SW480 (cell line): ENCODE results near the gene PRPF40B.
"Not testable (repeated sequence)": the region's sequence is repeated elsewhere in the genome, so short reads cannot be mapped to it uniquely, and the experiment has no call there.

Experiments used
- DNase-seq: peaks from one replicate; pipeline ENCODE4 v3.0.0-alpha.2; 2016; ENCODE audit warnings: low spot score

PRPF40B gene

GRCh38 chr12:49609059-49609874 lies 14.1 kb upstream of the PRPF40B start:
- no peak for DNase-seq

- no peak for DNase-seq
Measured at GRCh38 chr12:49609875-49610154, 13.5 kb upstream of the PRPF40B start.

- not testable (repeated sequence) for DNase-seq
Measured at GRCh38 chr12:49610785-49611184, 12.6 kb upstream of the PRPF40B start.

GRCh38 chr12:49612210-49612609 lies 11.2 kb upstream of the PRPF40B start:
- no peak for DNase-seq

DNA sequence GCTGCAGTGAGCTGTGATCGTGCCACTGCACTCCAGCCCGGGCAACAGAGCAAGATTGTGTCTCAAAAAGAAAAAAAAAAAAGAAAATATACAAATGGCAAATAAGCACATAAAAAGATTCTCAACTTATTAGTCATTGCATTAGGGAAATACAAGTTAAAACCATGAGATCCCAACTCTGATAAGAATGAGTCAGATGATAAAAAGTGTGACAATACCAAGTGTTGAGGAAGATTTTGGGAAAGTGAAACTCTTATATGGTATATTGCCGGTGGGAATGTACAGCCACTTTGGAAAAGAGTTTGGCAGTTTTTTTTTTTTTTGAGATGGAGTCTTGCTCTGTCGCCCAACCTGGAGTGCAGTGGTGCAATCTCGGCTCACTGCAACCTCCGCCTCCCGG lies 7.6 kb upstream of the PRPF40B start:
- DNase-seq, result no peak

DNA sequence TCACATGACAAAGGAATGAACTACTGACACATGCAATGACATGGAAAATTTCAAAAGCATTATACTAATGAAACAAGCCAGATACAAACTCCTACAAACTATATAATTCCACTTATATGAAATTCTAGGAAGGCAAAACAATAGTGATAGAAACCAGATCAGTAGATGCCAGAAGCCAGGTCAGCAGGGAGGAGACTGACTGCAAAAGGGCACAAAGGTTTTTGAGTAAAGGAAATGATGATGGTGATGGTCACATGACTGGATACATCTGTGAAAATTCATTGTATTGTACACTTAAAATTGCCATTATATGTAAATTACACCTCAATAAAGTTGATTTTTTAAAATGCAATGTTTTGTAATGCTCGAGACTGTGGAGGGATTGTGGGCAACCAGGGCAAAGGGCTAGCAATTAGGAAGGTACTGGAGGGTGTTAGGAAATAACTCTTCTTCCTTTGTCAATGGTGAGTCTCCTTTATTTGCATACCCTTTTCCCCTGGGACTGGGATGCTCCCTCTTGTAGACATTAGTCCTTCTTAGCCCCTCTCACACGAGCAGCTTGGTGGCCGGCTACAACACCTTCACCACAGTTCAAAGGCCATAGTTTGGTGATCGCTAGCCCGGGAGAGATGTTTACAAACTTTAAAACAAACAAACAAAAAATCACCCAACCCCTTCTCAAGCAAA lies 6.7 kb upstream of the PRPF40B start:
- no peak for DNase-seq

- no peak for DNase-seq
Measured at GRCh38 chr12:49618576-49618975, 4.8 kb upstream of the PRPF40B start.

DNA sequence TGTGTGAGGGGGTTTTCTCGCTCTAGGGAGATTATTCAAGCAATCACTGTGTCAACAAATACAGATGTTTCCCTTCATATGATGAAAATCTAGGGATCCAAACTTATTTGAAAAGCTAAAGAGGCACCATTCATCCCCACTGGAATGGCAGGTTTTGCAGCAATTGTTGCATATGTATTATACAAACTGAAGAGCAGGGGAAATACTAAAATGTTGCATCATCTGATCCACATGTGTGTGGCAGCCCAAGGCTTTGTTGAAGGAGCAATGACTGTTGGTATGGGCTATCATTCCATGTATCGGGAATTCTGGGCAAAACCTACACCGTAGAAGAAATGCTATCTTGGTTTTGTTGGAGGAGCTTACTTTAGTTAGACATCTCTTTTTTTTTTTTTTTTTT lies 4.1 kb upstream of the PRPF40B start:
- DNase-seq, result no peak

GRCh38 chr12:49621651-49622500 lies 1.5 kb upstream of the PRPF40B start:
- DNase-seq, result no peak

DNA sequence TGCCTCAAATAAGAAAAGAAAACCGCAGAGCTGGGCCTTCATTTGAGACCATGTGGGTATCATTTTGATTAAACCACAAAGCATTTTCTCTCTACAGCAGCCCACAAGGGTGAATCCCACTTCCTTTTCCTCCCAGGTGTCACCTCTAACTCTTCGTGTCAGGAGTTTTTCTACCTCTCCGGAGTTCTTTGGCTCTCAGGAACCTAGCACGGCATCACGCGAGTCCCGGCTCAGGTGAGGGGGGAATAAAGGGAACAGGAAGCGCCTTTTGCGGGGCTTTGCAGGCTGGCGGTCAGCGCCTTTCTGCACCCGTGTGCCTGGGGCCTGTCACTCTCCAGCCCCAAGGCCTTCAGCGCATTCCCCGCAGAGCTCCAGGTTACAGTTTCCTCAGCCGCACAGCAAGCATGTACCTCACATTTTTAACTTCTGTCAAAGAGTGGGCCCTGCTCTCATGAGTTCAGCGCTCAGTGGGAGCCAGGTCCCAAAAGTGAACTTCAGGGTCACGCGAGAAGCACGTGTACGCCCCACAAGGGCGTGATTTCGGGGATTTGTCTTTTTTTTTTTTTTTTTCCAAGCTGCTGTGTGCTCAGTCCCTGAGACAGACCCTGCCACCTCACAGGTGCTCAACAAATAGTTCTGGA lies 740 bp upstream of the PRPF40B start:
- DNase-seq, result peak; percentile 38

- DNase-seq, result peak; percentile 62
Measured at GRCh38 chr12:49624921-49625577, 1.7 kb downstream of the PRPF40B start.

DNA sequence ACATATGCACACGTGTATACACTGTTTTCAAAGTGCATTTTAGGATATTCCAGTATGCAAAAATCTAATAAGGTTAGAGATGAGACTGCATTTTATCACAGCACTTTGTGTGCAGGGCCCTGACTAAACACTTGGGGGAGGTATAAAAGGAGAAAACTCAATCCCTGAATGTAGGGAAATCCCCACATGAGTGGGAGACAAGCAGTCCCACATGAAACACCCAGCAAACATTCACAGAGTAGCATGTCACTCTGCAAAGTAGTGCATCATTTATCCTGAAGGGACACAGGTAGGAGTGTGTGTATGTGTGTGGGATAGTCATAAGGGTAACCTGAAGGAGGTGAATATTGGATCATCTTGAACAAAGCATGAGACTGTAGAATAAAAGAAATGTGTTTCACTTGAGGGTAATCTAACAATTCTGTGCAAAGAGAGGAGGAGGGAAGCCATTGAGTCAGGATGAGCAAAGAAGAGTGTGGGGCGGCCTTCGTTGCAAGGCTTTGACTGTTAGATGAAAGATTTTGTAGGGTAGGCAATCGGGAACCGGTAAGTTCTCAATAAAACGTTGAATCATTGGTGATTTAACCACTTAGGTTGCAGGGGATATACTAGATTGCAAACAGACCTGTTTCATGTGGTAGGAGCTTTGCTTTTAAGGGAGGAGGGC lies 2.9 kb downstream of the PRPF40B start:
- DNase-seq, result no peak

DNA sequence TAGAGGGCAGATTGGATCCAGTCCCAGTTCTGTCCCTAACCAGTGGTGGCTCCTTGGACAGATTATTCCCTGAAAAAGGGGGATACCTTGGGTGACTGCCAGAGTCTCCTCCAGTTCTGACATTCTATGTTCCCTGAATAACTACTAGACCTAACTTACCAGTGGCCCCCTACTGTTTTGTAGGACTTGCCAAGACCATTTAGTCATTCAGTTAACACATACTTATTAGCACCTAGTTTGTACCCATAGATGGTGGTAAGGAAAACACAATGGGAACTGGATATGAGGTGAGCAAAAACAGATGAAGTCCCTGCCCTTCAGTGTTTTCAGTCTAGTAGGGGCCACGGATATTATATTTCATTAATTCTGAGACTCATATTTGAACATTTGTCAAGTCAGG lies 3.5 kb downstream of the PRPF40B start:
- no peak for DNase-seq

GRCh38 chr12:49627752-49628360 lies 4.5 kb downstream of the PRPF40B start:
- no peak for DNase-seq

DNA sequence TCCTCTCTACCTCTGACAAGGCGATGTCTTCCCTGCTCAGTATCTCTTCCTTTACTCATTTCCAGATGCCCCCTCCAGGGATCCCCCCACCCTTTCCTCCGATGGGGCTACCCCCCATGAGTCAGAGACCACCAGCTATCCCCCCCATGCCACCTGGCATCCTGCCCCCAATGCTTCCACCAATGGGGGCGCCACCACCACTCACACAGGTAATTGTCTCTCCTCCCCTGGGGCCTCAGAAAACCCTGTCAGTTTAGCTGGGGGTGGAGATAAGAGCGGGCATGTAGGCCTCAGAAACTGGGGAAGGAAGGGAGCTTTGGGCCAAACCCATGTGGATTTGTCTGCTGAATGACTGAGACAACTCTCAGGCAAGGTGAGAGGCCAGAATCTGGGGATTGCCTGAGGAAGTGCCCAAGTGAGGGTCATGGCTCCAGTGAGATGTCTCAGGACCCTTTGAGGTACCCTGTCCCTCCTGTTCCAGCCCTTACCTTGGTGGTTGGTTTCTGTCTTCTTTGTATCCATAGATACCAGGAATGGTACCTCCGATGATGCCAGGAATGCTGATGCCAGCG lies 8.1 kb downstream of the PRPF40B start:
- DNase-seq, result no peak

DNA sequence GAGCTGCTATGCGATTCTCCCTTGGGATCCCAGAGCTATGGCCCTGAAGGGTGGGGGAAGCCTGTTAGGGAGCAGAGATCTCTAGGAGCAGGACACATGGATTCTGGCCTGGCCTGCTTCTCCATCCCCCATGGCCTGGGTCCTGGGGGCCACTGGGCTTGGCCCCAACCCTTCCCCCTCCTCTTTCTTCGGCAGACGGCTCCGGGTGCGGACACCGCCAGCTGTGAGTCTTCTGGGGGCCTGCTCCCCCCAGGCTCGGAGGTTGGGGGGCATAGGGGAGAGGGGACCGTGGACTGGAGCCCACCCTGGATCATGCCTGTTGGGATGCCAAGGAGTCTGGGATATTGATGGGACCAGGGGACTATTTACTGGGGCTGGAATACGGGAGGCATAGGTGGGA lies 9.0 kb downstream of the PRPF40B start:
- DNase-seq, result no peak

GRCh38 chr12:49632986-49633702 lies 9.8 kb downstream of the PRPF40B start:
- DNase-seq, result no peak

GRCh38 chr12:49633703-49634345 lies 10.5 kb downstream of the PRPF40B start:
- DNase-seq, result no peak

- no peak for DNase-seq
Measured at GRCh38 chr12:49635036-49635435, 11.7 kb downstream of the PRPF40B start.
